Liver (tissue), 3 donors: ENCODE data around the gene ZNF606.

Experiments used
- EGR1 ChIP-seq, 2 donors: IDR thresholded peaks; 2 replicates each; pipeline ENCODE4 v1.6.1; 2016 to 2018; ENCODE audit warnings: antibody characterized with exemption in 2 of 2, low read depth in 2 of 2
- GABPA ChIP-seq, 2 donors: IDR thresholded peaks in 1 of 2; conservative IDR thresholded peaks in 1 of 2; 2 replicates each; pipeline ENCODE4 v1.6.1; 2016; ENCODE audit warnings: antibody characterized with exemption in 2 of 2, mild to moderate bottlenecking in 1 of 2, moderate library complexity in 1 of 2
- JUND ChIP-seq, 2 donors: IDR thresholded peaks; 2 replicates each; pipeline ENCODE4 v1.6.1; 2016; ENCODE audit warnings: antibody characterized with exemption in 2 of 2
- MAX ChIP-seq: IDR thresholded peaks from 2 replicates; pipeline ENCODE4 v1.6.1; 2016; ENCODE audit warnings: antibody characterized with exemption
- TF ChIP-seq, protein P1 (sequence below): fragments of 150-350 bp; IDR thresholded peaks from 2 replicates; pipeline ENCODE4 v1.5.1; 2017; ENCODE audit warnings: improper control_type of control experiment, low read depth, low read length; ENCODE audit not compliant: missing input control
- TF ChIP-seq, protein P2 (sequence below): IDR thresholded peaks from 2 replicates; pipeline ENCODE4 v1.6.1; 2016; ENCODE audit warnings: antibody characterized with exemption, mild to moderate bottlenecking
- TF ChIP-seq, protein P3 (sequence below): IDR thresholded peaks from 2 replicates; pipeline ENCODE4 v1.6.1; 2016; ENCODE audit warnings: antibody characterized with exemption
- donor health status: healthy.
- donor health status: healthy.

- TF ChIP-seq GABPA (IDR thresholded peaks at IDR 0.05 in 1 of 2, conservative IDR thresholded peaks at IDR 0.05 in 1 of 2) (peak; percentile 68 to 96), JUND (IDR thresholded peaks at IDR 0.05) (no peak), MAX (peak; percentile 93), EGR1 (IDR thresholded peaks at IDR 0.05; ENCODE audit: low read depth in 2 of 2) (peak in 1 of 2 donors; percentile 52)
- TF ChIP-seq, protein P1, sequence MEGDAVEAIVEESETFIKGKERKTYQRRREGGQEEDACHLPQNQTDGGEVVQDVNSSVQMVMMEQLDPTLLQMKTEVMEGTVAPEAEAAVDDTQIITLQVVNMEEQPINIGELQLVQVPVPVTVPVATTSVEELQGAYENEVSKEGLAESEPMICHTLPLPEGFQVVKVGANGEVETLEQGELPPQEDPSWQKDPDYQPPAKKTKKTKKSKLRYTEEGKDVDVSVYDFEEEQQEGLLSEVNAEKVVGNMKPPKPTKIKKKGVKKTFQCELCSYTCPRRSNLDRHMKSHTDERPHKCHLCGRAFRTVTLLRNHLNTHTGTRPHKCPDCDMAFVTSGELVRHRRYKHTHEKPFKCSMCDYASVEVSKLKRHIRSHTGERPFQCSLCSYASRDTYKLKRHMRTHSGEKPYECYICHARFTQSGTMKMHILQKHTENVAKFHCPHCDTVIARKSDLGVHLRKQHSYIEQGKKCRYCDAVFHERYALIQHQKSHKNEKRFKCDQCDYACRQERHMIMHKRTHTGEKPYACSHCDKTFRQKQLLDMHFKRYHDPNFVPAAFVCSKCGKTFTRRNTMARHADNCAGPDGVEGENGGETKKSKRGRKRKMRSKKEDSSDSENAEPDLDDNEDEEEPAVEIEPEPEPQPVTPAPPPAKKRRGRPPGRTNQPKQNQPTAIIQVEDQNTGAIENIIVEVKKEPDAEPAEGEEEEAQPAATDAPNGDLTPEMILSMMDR, result peak; percentile 51
- TF ChIP-seq, protein P2, sequence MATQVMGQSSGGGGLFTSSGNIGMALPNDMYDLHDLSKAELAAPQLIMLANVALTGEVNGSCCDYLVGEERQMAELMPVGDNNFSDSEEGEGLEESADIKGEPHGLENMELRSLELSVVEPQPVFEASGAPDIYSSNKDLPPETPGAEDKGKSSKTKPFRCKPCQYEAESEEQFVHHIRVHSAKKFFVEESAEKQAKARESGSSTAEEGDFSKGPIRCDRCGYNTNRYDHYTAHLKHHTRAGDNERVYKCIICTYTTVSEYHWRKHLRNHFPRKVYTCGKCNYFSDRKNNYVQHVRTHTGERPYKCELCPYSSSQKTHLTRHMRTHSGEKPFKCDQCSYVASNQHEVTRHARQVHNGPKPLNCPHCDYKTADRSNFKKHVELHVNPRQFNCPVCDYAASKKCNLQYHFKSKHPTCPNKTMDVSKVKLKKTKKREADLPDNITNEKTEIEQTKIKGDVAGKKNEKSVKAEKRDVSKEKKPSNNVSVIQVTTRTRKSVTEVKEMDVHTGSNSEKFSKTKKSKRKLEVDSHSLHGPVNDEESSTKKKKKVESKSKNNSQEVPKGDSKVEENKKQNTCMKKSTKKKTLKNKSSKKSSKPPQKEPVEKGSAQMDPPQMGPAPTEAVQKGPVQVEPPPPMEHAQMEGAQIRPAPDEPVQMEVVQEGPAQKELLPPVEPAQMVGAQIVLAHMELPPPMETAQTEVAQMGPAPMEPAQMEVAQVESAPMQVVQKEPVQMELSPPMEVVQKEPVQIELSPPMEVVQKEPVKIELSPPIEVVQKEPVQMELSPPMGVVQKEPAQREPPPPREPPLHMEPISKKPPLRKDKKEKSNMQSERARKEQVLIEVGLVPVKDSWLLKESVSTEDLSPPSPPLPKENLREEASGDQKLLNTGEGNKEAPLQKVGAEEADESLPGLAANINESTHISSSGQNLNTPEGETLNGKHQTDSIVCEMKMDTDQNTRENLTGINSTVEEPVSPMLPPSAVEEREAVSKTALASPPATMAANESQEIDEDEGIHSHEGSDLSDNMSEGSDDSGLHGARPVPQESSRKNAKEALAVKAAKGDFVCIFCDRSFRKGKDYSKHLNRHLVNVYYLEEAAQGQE, result peak; percentile 68
- TF ChIP-seq, protein P3, sequence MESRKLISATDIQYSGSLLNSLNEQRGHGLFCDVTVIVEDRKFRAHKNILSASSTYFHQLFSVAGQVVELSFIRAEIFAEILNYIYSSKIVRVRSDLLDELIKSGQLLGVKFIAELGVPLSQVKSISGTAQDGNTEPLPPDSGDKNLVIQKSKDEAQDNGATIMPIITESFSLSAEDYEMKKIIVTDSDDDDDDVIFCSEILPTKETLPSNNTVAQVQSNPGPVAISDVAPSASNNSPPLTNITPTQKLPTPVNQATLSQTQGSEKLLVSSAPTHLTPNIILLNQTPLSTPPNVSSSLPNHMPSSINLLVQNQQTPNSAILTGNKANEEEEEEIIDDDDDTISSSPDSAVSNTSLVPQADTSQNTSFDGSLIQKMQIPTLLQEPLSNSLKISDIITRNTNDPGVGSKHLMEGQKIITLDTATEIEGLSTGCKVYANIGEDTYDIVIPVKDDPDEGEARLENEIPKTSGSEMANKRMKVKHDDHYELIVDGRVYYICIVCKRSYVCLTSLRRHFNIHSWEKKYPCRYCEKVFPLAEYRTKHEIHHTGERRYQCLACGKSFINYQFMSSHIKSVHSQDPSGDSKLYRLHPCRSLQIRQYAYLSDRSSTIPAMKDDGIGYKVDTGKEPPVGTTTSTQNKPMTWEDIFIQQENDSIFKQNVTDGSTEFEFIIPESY, result peak; percentile 90
These were observed 55.0 kb downstream of the ZNF606 start, which contains the start of gene ZNF256 for GRCh38 chr19:57947419-57948134.
